ENCODE results near the gene BRICD5. TPM values are rescaled to one million over a fixed set of nuclear protein-coding genes. Genes with fewer than 3 reads are reported as not detected.

BRICD5 gene
- total RNA-seq, 1 experiment from 2014 or later = 17.1 TPM

GRCh38 chr16:2229091-2229490 is 18.4 kb upstream of the BRICD5 start:
- H3F3A ChIP-seq (ENCODE audit: insufficient read depth, low read depth) = peaks cover 7% of the 10 kb centered on the region; the same call in 1 of the 2 replicates
- H3K9me2 ChIP-seq (ENCODE audit: insufficient read depth) = no peaks in the 10 kb centered on the region
- TF ChIP-seq CTCF (conservative IDR thresholded peaks at IDR 0.05) (no peak), EZH2 (IDR thresholded peaks at IDR 0.05; ENCODE audit: low read depth) (no peak)
- peaks cover 46% of the 10 kb centered on the region for H3K79me2 ChIP-seq (ENCODE audit: low read depth)
- no peaks in the 10 kb centered on the region for H3K27me3 ChIP-seq (ENCODE audit: insufficient read depth, low read depth)
- H3K27ac ChIP-seq = no peak overlapping the region
- H3K4me1 ChIP-seq (replicated peaks; ENCODE audit: insufficient read depth) = peaks cover 20% of the 10 kb centered on the region
- intact Hi-C loops (cut with micrococcal nuclease; ENCODE audit: unreplicated experiment) = loop anchor here (10.0 kb wide), 1 partner anchor 676 kb away; no protein-coding TSS in a partner anchor
- ChIA-PET CTCF (interaction anchor here (0.6 kb wide), 1 partner anchor 41 kb away, joined by 17 read pairs; no protein-coding TSS in a partner anchor), POLR2A (ENCODE audit: unreplicated experiment) (no interaction called here)
- peaks cover 41% of the 10 kb centered on the region for H4K20me1 ChIP-seq (ENCODE audit: insufficient read depth)
- H3K9me3 ChIP-seq (ENCODE audit: insufficient read depth, low read depth) = no peaks in the 10 kb centered on the region
- no peak overlapping the region for H3K4me2 ChIP-seq
- H3K36me3 ChIP-seq (ENCODE audit: low read depth) = peaks cover 4% of the 10 kb centered on the region; the same call in 1 of the 2 replicates
- H2AFZ ChIP-seq = no peak overlapping the region
- H3K4me3 ChIP-seq = no peak overlapping the region
- DNase-seq = no peak
- no TSS peak for BruUV-seq (replicated peaks)

GRCh38 chr16:2228161-2228824 is 17.6 kb upstream of the BRICD5 start:
- no peak overlapping the region for H2AFZ ChIP-seq
- peaks cover 41% of the 10 kb centered on the region for H4K20me1 ChIP-seq (ENCODE audit: insufficient read depth)
- H3F3A ChIP-seq (ENCODE audit: insufficient read depth, low read depth) = peaks cover 13% of the 10 kb centered on the region; the same call in 1 of the 2 replicates
- no peak overlapping the region for H3K4me3 ChIP-seq
- TF ChIP-seq CTCF (conservative IDR thresholded peaks at IDR 0.05) = no peak
- TF ChIP-seq EZH2 (IDR thresholded peaks at IDR 0.05; ENCODE audit: low read depth) = no peak
- peaks cover 20% of the 10 kb centered on the region for H3K4me1 ChIP-seq (replicated peaks; ENCODE audit: insufficient read depth)
- no peak overlapping the region for H3K27ac ChIP-seq
- H3K9me3 ChIP-seq (ENCODE audit: insufficient read depth, low read depth) = no peaks in the 10 kb centered on the region
- H3K27me3 ChIP-seq (ENCODE audit: insufficient read depth, low read depth) = no peaks in the 10 kb centered on the region
- no peak for DNase-seq
- intact Hi-C loops (cut with micrococcal nuclease; ENCODE audit: unreplicated experiment) = loop anchor here (10.0 kb wide), 1 partner anchor 677 kb away; no protein-coding TSS in a partner anchor
- H3K36me3 ChIP-seq (ENCODE audit: low read depth) = peaks cover 4% of the 10 kb centered on the region; the same call in 1 of the 2 replicates
- ChIA-PET CTCF (interaction anchor here (0.5 to 0.6 kb wide), 2 partner anchors 40 to 86 kb away, joined by 8 to 17 read pairs; no protein-coding TSS in a partner anchor), POLR2A (ENCODE audit: unreplicated experiment) (no interaction called here)
- no TSS peak for BruUV-seq (replicated peaks)
- H3K79me2 ChIP-seq (ENCODE audit: low read depth) = peaks cover 51% of the 10 kb centered on the region
- no peaks in the 10 kb centered on the region for H3K9me2 ChIP-seq (ENCODE audit: insufficient read depth)
- H3K4me2 ChIP-seq = no peak overlapping the region

GRCh38 chr16:2226918-2227317 is 16.3 kb upstream of the BRICD5 start:
- H3K9me2 ChIP-seq (ENCODE audit: insufficient read depth) = no peaks in the 10 kb centered on the region
- H3K27ac ChIP-seq = no peak overlapping the region
- ChIA-PET POLR2A (ENCODE audit: unreplicated experiment) (interaction anchor here (0.5 to 0.8 kb wide), 4 partner anchors 15 to 191 kb away, joined by 3 to 8 read pairs (median 6); no protein-coding TSS in a partner anchor), CTCF (no interaction called here)
- peaks cover 41% of the 10 kb centered on the region for H4K20me1 ChIP-seq (ENCODE audit: insufficient read depth)
- DNase-seq = no peak
- peaks cover 4% of the 10 kb centered on the region; the same call in 1 of the 2 replicates for H3K36me3 ChIP-seq (ENCODE audit: low read depth)
- H3K4me2 ChIP-seq = peak overlapping the region; percentile 57; the same call in 1 of the 2 replicates
- no TSS peak for BruUV-seq (replicated peaks)
- H3K9me3 ChIP-seq (ENCODE audit: insufficient read depth, low read depth) = no peaks in the 10 kb centered on the region
- peaks cover 18% of the 10 kb centered on the region for H3F3A ChIP-seq (ENCODE audit: insufficient read depth, low read depth)
- peaks cover 51% of the 10 kb centered on the region for H3K79me2 ChIP-seq (ENCODE audit: low read depth)
- H2AFZ ChIP-seq = no peak overlapping the region
- no peaks in the 10 kb centered on the region for H3K27me3 ChIP-seq (ENCODE audit: insufficient read depth, low read depth)
- H3K4me1 ChIP-seq (replicated peaks; ENCODE audit: insufficient read depth) = peaks cover 20% of the 10 kb centered on the region
- intact Hi-C loops (cut with micrococcal nuclease; ENCODE audit: unreplicated experiment) = loop anchor here (10.0 kb wide), 1 partner anchor 678 kb away; no protein-coding TSS in a partner anchor
- TF ChIP-seq CTCF (conservative IDR thresholded peaks at IDR 0.05) (no peak), EZH2 (IDR thresholded peaks at IDR 0.05; ENCODE audit: low read depth) (no peak)
- no peak overlapping the region for H3K4me3 ChIP-seq

All from PC-9 (cell line).